Measurements from ENCODE around the gene HCN3.

- TF ChIP-seq TAF1 (IDR thresholded peaks at IDR 0.05; ENCODE audit: borderline replicate concordance, insufficient read depth, low read length): no peak
- TF ChIP-seq REST (IDR thresholded peaks at IDR 0.05; ENCODE audit: insufficient read depth in 1 of 2, low read depth in 2 of 2, low read length in 2 of 2): no peak
- TF ChIP-seq POLR2AphosphoS5 (IDR thresholded peaks at IDR 0.05; ENCODE audit: low read depth, low read length): no peak
- no peak for TF ChIP-seq SIN3A (IDR thresholded peaks at IDR 0.05; ENCODE audit: borderline replicate concordance, insufficient read depth, low read length)
Observed at GRCh38 chr1:155329980-155330598, 52.8 kb downstream of the HCN3 start.
